Naive thymus-derived CD4-positive, alpha-beta T cell (primary cell): ENCODE data around the gene CNN2. TPM values are rescaled to one million over a fixed set of nuclear protein-coding genes. Genes with fewer than 3 reads are reported as not detected.

ENCODE experiments used
- ATAC-seq: fragments of 150-1000 bp; cut with Tn5 transposase; 2 replicates; pipeline ENCODE4 v1.10.0; 2021; ENCODE audit warnings: mild to moderate bottlenecking, moderate library complexity
- CTCF ChIA-PET: fragments of 350-600 bp; sonication (Branson Sonifier 250); formaldehyde crosslinking; loops from one replicate; lab custom pipeline; 2021; ENCODE audit warnings: antibody characterized with exemption; lab: Charles Lee
- POLR2A ChIA-PET: fragments of 350-600 bp; sonication (Branson Sonifier 250); formaldehyde crosslinking; loops from one replicate; lab custom pipeline; 2021; ENCODE audit warnings: antibody characterized with exemption, inconsistent platforms; lab: Charles Lee
- DNase-seq, 9 donors: peaks; one replicate each; pipeline versions ENCODE4 v3.0.0 to v3.0.0-alpha.2; 2020 to 2022; ENCODE audit warnings: mixed read lengths in 1 of 9
- H3K27ac ChIP-seq: one replicate; pipeline ENCODE4 v1.7.0; 2013; ENCODE audit warnings: mild to moderate bottlenecking, low read depth, low read length, moderate library complexity
- H3K27me3 ChIP-seq, 2 donors: one replicate each; pipeline ENCODE4 v1.7.0; 2013; ENCODE audit warnings: low read length in 2 of 2, mild to moderate bottlenecking in 2 of 2, moderate library complexity in 2 of 2; ENCODE audit not compliant: control insufficient read depth in 2 of 2, insufficient read depth in 2 of 2
- H3K36me3 ChIP-seq, 3 experiments: 1 replicate in 2 of 3; 2 replicates in 1 of 3; pipeline ENCODE4 v1.7.0; 2013; ENCODE audit warnings: low read length in 3 of 3, mild to moderate bottlenecking in 3 of 3, moderate library complexity in 1 of 3; ENCODE audit not compliant: insufficient read depth in 3 of 3, control insufficient read depth in 2 of 3
- H3K4me1 ChIP-seq, 2 donors: one replicate each; pipeline ENCODE4 v1.7.0; 2013; ENCODE audit warnings: low read length in 2 of 2, mild to moderate bottlenecking in 2 of 2, moderate library complexity in 1 of 2; ENCODE audit not compliant: control insufficient read depth in 2 of 2, insufficient read depth in 2 of 2
- H3K4me3 ChIP-seq: 2 replicates; pipeline ENCODE4 v1.7.0; 2013; ENCODE audit warnings: mild to moderate bottlenecking, low read length
- H3K9me3 ChIP-seq, 3 experiments: 1 replicate in 2 of 3; 2 replicates in 1 of 3; pipeline ENCODE4 v1.7.0; 2013; ENCODE audit warnings: low read length in 3 of 3; ENCODE audit not compliant: control insufficient read depth in 2 of 3
- H3K27ac Mint-ChIP-seq, 9 donors: one replicate each; pipeline ENCODE4 v1.8.0; 2020 to 2022; ENCODE audit warnings: mixed read lengths in 9 of 9, mild to moderate bottlenecking in 8 of 9, moderate library complexity in 5 of 9, inconsistent platforms in 2 of 9
- H3K27me3 Mint-ChIP-seq, 5 donors: one replicate each; pipeline ENCODE4 v1.8.0; 2021 to 2022; ENCODE audit warnings: mixed read lengths in 5 of 5, mild to moderate bottlenecking in 1 of 5
- H3K36me3 Mint-ChIP-seq, 5 donors: one replicate each; pipeline ENCODE4 v1.8.0; 2020 to 2022; ENCODE audit warnings: mixed read lengths in 5 of 5, mild to moderate bottlenecking in 3 of 5, inconsistent platforms in 1 of 5
- H3K4me1 Mint-ChIP-seq, 7 donors: one replicate each; pipeline ENCODE4 v1.8.0; 2020 to 2022; ENCODE audit warnings: mixed read lengths in 7 of 7, mild to moderate bottlenecking in 3 of 7, inconsistent platforms in 1 of 7
- H3K4me3 Mint-ChIP-seq, 10 donors: one replicate each; pipeline ENCODE4 v1.8.0; 2020 to 2022; ENCODE audit warnings: mild to moderate bottlenecking in 10 of 10, mixed read lengths in 10 of 10, moderate library complexity in 6 of 10, inconsistent platforms in 2 of 10
- H3K9me3 Mint-ChIP-seq, 11 donors: one replicate each; pipeline ENCODE4 v1.8.0; 2020 to 2022; ENCODE audit warnings: mixed read lengths in 11 of 11, mild to moderate bottlenecking in 4 of 11, inconsistent platforms in 1 of 11, moderate library complexity in 1 of 11
- intact Hi-C, 2 donors: fragments of 100-400 bp; cut with micrococcal nuclease; formaldehyde crosslinking; loops; one replicate each; pipeline ENCODE4 v1.15.1; 2023
- polyA plus RNA-seq, 2 donors: library from polyadenylated mRNA; unstranded; fragments of 300-500 nt; fragmentation: Illumina TruSeq; gene quantifications; one replicate each; pipeline ENCODE4 v1.2.3, GENCODE V29; 2021
- total RNA-seq, 6 experiments: library from RNA in 5 of 6; stranded (reverse) in 5 of 6; gene quantifications; 1 replicate in 5 of 6; 2 replicates in 1 of 6; pipeline ENCODE4 v1.2.3 and lab custom pipeline; 2021 to 2026

Gene CNN2
- total and polyA plus RNA-seq, 7 experiments from 2014 or later: 234 to 704 (median 326) TPM

- Histone ChIP-seq H3K27me3 (no peaks in the 10 kb centered on the region), H3K9me3 (no peaks in the 10 kb centered on the region), H3K4me3 (peak overlapping the region; percentile 98), H3K36me3 (peaks cover under 1 to 37% (median 13%) of the 10 kb centered on the region in 3 experiments), H3K4me1 (peaks cover 49 to 56% of the 10 kb centered on the region in 2 donors), H3K27ac (peak overlapping the region; percentile 99)
- Mint-ChIP-seq H3K36me3 (peaks cover 10 to 29% (median 18%) of the 10 kb centered on the region in 5 donors), H3K27ac (peak overlapping the region; percentile 90 to 99 (median 95)), H3K9me3 (peaks cover 0 to 2% (median 0%) of the 10 kb centered on the region in 11 donors), H3K4me1 (peaks cover 30 to 55% (median 42%) of the 10 kb centered on the region in 7 donors), H3K27me3 (no peaks in the 10 kb centered on the region), H3K4me3 (peak overlapping the region; percentile 90 to 99 (median 96))
- intact Hi-C loops: loop anchor here (1.0 to 5.0 kb wide), 10 partner anchors 10 to 205 kb away; partner anchors contain the start of genes ABCA7 (in 2 of the 2), ATP5F1D (in 1 of the 2), CNN2 (in 1 of the 2) and GPX4 (in 1 of the 2)
- CTCF ChIA-PET: interaction anchor here (0.9 to 5.7 kb wide), 5 partner anchors 11 to 125 kb away, joined by 3 to 68 read pairs (median 5); no protein-coding TSS in a partner anchor
- DNase-seq (peak in 6 of 9 donors; percentile 66 to 87 (median 82)), ATAC-seq (peak; percentile 64)
- POLR2A ChIA-PET: interaction anchor here (0.7 to 37.6 kb wide), 22 partner anchors 10 to 202 kb away, joined by 3 to 2022 read pairs (median 6); partner anchors contain the start of genes ABCA7, CIRBP, CNN2 and GPX4
Observed at GRCh38 chr19:1067341-1067957, 41.0 kb downstream of the CNN2 start.

- Mint-ChIP-seq H3K36me3 (peaks cover 10 to 31% (median 20%) of the 10 kb centered on the region in 5 donors), H3K27me3 (no peaks in the 10 kb centered on the region), H3K4me3 (peak overlapping the region; percentile 90 to 99 (median 96)), H3K4me1 (peaks cover 38 to 63% (median 48%) of the 10 kb centered on the region in 7 donors), H3K9me3 (peaks cover 0 to 2% (median 0%) of the 10 kb centered on the region in 11 donors), H3K27ac (peak overlapping the region; percentile 90 to 99 (median 97))
- intact Hi-C loops: loop anchor here (1.0 to 5.0 kb wide), 9 partner anchors 9 to 206 kb away; partner anchors contain the start of genes CNN2 (in 1 of the 2), GPX4 (in 1 of the 2), MIDN (in 1 of the 2) and RNU6-2 (in 1 of the 2)
- DNase-seq: peak; percentile 62 to 87 (median 82)
- ChIA-PET CTCF (interaction anchor here (0.8 to 5.7 kb wide), 6 partner anchors 10 to 84 kb away, joined by 3 to 68 read pairs (median 5); partner anchors contain the start of gene WDR18), POLR2A (interaction anchor here (0.7 to 37.6 kb wide), 21 partner anchors 11 to 201 kb away, joined by 3 to 2022 read pairs (median 6); partner anchors contain the start of genes ABCA7, CIRBP, CNN2 and GPX4)
- peak; percentile 39 for ATAC-seq
- H3K9me3 ChIP-seq: no peaks in the 10 kb centered on the region
- H3K4me1 ChIP-seq: peaks cover 58 to 62% of the 10 kb centered on the region in 2 donors
- H3K36me3 ChIP-seq: peaks cover 9 to 45% (median 22%) of the 10 kb centered on the region in 3 experiments
- peak overlapping the region; percentile 99 for H3K27ac ChIP-seq
- no peaks in the 10 kb centered on the region for H3K27me3 ChIP-seq
- H3K4me3 ChIP-seq: peak overlapping the region; percentile 98
Observed at GRCh38 chr19:1068009-1069001, 41.9 kb downstream of the CNN2 start.

GRCh38 chr19:1069009-1069779, 42.8 kb downstream of the CNN2 start:
- Histone ChIP-seq H3K9me3 (no peaks in the 10 kb centered on the region), H3K4me3 (peak overlapping the region; percentile 98), H3K36me3 (peaks cover 9 to 54% (median 31%) of the 10 kb centered on the region in 3 experiments), H3K27me3 (no peaks in the 10 kb centered on the region), H3K27ac (peak overlapping the region; percentile 99), H3K4me1 (peaks cover 65 to 66% of the 10 kb centered on the region in 2 donors)
- Mint-ChIP-seq H3K9me3 (peaks cover 0 to 2% (median 0%) of the 10 kb centered on the region in 11 donors), H3K4me1 (peaks cover 39 to 67% (median 49%) of the 10 kb centered on the region in 7 donors), H3K36me3 (peaks cover 10 to 34% (median 20%) of the 10 kb centered on the region in 5 donors), H3K27ac (peak overlapping the region; percentile 90 to 99 (median 97)), H3K4me3 (peak overlapping the region; percentile 90 to 99 (median 96)), H3K27me3 (no peaks in the 10 kb centered on the region)
- intact Hi-C loops: loop anchor here (1.0 to 5.0 kb wide), 7 partner anchors 8 to 207 kb away; partner anchors contain the start of genes CNN2 (in 1 of the 2), GPX4 (in 1 of the 2) and MIDN (in 1 of the 2)
- POLR2A ChIA-PET: interaction anchor here (1.1 to 37.6 kb wide), 10 partner anchors 19 to 200 kb away, joined by 3 to 2022 read pairs (median 26); partner anchors contain the start of genes ABCA7, CIRBP, CNN2 and GPX4
- CTCF ChIA-PET: interaction anchor here (0.5 to 5.7 kb wide), 5 partner anchors 9 to 139 kb away, joined by 3 to 68 read pairs (median 5); no protein-coding TSS in a partner anchor
- peak in 7 of 9 donors; percentile 73 to 84 (median 78) for DNase-seq
- peak; percentile 55 for ATAC-seq

GRCh38 chr19:1070576-1070930, 44.1 kb downstream of the CNN2 start:
- H3K36me3 ChIP-seq: peaks cover 15 to 57% (median 38%) of the 10 kb centered on the region in 3 experiments
- CTCF ChIA-PET: interaction anchor here (1.1 to 1.3 kb wide), 2 partner anchors 11 to 32 kb away, joined by 3 read pairs; partner anchors contain the start of gene GPX4
- H3K27ac ChIP-seq: peak overlapping the region; percentile 99
- Mint-ChIP-seq H3K36me3 (peaks cover 10 to 39% (median 23%) of the 10 kb centered on the region in 5 donors), H3K9me3 (peaks cover 0 to 5% (median 0%) of the 10 kb centered on the region in 11 donors), H3K4me1 (peaks cover 31 to 59% (median 43%) of the 10 kb centered on the region in 7 donors), H3K27me3 (no peaks in the 10 kb centered on the region), H3K4me3 (peak overlapping the region in 8 of 10 donors; percentile 36 to 99 (median 92)), H3K27ac (peak overlapping the region in 6 of 9 donors; percentile 25 to 98 (median 94))
- H3K4me3 ChIP-seq: no peak overlapping the region
- DNase-seq: peak in 2 of 9 donors; percentile 1 to 23
- POLR2A ChIA-PET: interaction anchor here (0.7 to 37.6 kb wide), 5 partner anchors 20 to 198 kb away, joined by 3 to 2022 read pairs (median 5); partner anchors contain the start of genes CIRBP, CNN2, GPX4 and POLR2E
- H3K9me3 ChIP-seq: no peaks in the 10 kb centered on the region
- no peaks in the 10 kb centered on the region for H3K27me3 ChIP-seq
- intact Hi-C loops: no loop called here
- ATAC-seq: no peak
- H3K4me1 ChIP-seq: peaks cover 63% of the 10 kb centered on the region in 2 donors
